Liver (tissue), 3 donors: ENCODE results near the gene ACACB.

Source experiments
- EGR1 ChIP-seq, 2 donors: IDR thresholded peaks; 2 replicates each; pipeline ENCODE4 v1.6.1; 2016 to 2018; ENCODE audit warnings: antibody characterized with exemption in 2 of 2, low read depth in 2 of 2
- RAD21 ChIP-seq, 2 donors: IDR thresholded peaks; 2 replicates each; pipeline ENCODE4 v1.6.1; 2016; ENCODE audit warnings: antibody characterized with exemption in 2 of 2, mild to moderate bottlenecking in 2 of 2
- TAF1 ChIP-seq: conservative IDR thresholded peaks from 2 replicates; pipeline ENCODE4 v1.6.1; 2016; ENCODE audit warnings: antibody characterized with exemption, mild to moderate bottlenecking
- TF ChIP-seq, protein P1 (sequence below): fragments of 150-350 bp; IDR thresholded peaks from 2 replicates; pipeline ENCODE4 v1.5.1; 2017; ENCODE audit warnings: improper control_type of control experiment, low read depth, low read length; ENCODE audit not compliant: missing input control
- TF ChIP-seq, protein P2 (sequence below): IDR thresholded peaks from 2 replicates; pipeline ENCODE4 v1.6.1; 2016; ENCODE audit warnings: antibody characterized with exemption
- TF ChIP-seq, protein P3 (sequence below): IDR thresholded peaks from 2 replicates; pipeline ENCODE4 v1.6.1; 2016; ENCODE audit warnings: antibody characterized with exemption
- donor health status: healthy.
- donor health status: healthy.

DNA sequence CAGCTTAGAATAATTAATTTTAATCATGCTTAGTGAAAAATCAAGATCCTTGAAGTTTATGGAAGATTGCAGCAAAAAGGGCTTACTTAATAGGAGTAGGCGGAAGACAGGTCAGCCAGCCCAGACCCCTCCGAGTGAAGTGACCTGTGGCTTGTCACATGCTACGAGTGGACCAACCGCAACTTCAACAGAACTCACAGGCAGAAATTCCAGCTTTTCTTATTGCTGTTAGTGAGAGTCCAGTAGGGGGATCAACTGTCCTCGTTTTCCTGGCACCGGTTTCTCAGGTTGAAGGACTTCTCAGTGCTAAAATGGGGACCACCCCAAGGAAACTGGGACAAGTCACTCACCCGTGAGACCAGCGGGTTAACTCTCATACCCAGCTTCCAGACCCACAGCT, 72.9 kb downstream of the ACACB start:
- TF ChIP-seq, protein P1, sequence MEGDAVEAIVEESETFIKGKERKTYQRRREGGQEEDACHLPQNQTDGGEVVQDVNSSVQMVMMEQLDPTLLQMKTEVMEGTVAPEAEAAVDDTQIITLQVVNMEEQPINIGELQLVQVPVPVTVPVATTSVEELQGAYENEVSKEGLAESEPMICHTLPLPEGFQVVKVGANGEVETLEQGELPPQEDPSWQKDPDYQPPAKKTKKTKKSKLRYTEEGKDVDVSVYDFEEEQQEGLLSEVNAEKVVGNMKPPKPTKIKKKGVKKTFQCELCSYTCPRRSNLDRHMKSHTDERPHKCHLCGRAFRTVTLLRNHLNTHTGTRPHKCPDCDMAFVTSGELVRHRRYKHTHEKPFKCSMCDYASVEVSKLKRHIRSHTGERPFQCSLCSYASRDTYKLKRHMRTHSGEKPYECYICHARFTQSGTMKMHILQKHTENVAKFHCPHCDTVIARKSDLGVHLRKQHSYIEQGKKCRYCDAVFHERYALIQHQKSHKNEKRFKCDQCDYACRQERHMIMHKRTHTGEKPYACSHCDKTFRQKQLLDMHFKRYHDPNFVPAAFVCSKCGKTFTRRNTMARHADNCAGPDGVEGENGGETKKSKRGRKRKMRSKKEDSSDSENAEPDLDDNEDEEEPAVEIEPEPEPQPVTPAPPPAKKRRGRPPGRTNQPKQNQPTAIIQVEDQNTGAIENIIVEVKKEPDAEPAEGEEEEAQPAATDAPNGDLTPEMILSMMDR: no peak
- TF ChIP-seq, protein P2, sequence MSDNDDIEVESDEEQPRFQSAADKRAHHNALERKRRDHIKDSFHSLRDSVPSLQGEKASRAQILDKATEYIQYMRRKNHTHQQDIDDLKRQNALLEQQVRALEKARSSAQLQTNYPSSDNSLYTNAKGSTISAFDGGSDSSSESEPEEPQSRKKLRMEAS: no peak
- TF ChIP-seq EGR1 (IDR thresholded peaks at IDR 0.05; ENCODE audit: low read depth in 2 of 2) (no peak), RAD21 (IDR thresholded peaks at IDR 0.05) (no peak), TAF1 (no peak)
- TF ChIP-seq, protein P3, sequence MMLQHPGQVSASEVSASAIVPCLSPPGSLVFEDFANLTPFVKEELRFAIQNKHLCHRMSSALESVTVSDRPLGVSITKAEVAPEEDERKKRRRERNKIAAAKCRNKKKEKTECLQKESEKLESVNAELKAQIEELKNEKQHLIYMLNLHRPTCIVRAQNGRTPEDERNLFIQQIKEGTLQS: no peak
